Cerebellar nuclear complex (tissue), 1 donor: ENCODE results near the gene HCLS1.
"Not testable (repeated sequence)": the region's sequence is repeated elsewhere in the genome, so short reads cannot be mapped to it uniquely, and the experiment has no call there.

Source experiments
- DNase-seq, 2 experiments: peaks; one replicate each; lab custom pipeline; 2025; lab: John Stamatoyannopoulos, UW

The HCLS1 gene

GRCh38 chr3:121654493-121655385 lies 6.0 kb downstream of the HCLS1 start:
- no peak for DNase-seq

- DNase-seq: no peak
These were observed 9.0 kb downstream of the HCLS1 start for GRCh38 chr3:121651684-121652083.

GRCh38 chr3:121649645-121650044 lies 11.1 kb downstream of the HCLS1 start:
- DNase-seq: no peak

DNA sequence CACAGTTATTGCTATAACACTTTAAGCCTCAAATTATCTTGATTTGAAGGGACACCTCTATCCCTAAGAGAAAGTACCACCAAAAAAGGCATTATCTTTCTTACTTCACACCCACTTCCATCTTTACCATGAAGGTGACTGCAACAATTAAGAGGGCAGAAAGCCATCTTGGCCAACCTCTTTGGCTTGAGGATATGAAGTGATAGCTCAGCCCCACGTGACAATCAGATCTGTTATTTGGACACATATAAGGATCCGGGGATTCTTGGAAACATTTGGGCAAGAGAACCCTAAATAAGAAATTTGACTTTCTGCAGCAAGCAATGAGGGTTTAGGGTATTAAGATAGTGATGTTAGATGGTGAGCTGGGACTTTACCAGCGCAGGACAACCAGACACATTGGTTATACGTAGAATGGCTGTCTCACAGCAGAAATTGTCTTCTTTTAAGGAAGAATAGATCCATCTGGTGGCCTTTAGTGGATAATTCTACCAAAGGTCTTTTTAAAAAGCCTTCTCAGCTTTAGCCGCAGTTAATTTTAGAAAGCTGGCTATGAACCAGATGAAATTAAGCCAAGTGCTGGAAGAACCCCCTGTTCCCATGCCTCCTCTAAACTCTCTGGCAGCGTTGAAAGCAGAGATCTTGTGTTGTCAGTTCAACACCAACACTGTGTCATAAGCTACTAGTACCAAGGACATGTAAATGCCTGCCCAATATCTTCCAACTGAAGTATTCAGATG lies 12.3 kb downstream of the HCLS1 start:
- no peak for DNase-seq

GRCh38 chr3:121645054-121645453 lies 15.6 kb downstream of the HCLS1 start:
- DNase-seq: no peak

DNA sequence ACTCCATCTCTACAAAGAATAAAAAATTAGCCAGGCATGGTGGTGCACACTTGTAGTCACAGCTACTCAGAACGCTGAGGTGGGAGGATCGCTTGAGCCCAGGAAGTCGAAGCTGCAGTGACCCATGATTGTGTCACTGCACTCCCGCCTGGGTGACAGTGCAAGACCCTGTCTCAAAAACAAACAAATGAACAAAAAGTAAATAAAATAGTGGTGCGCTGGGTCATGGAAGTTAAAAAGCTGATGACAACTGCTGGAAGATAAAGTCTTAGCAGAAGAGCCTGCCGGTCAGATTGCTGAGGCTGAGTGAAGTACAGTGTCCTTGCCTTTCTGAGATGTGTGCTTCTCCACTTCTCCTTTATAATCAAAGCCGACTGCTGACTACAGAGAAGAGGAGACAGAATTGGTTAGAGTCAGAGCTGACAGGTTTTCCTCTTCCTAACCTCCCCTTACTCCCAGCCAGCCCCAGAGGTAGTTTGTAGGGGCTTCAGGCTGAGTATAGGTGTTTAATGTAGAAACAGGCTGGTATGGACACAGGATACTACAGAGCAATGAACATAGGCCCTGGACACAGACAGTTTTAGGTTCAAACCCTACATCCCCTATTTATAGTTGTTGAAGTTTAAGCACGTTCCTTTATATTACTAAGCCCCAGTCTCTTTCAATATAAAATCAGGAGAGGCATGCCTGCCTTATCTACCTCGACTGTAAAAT lies 17.9 kb downstream of the HCLS1 start:
- DNase-seq: no peak

DNA sequence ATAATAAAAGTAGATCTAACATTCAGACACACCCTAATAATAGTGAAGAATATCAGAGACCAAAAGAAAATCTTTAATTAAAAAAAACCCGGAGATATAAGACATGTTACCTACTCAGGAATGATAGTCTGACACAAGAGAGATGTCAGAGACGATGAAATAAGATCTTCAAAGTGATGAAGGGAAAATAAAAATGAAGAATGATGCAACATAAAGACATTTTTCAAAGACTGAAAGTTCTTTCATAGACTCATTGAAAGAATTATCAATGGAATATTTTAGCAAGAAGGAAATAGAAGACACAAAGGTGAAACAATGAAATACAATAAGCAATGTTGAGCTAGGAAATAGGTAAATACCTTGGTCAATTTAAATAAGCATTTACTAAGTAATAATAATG lies 19.6 kb downstream of the HCLS1 start:
- no peak for DNase-seq

DNA sequence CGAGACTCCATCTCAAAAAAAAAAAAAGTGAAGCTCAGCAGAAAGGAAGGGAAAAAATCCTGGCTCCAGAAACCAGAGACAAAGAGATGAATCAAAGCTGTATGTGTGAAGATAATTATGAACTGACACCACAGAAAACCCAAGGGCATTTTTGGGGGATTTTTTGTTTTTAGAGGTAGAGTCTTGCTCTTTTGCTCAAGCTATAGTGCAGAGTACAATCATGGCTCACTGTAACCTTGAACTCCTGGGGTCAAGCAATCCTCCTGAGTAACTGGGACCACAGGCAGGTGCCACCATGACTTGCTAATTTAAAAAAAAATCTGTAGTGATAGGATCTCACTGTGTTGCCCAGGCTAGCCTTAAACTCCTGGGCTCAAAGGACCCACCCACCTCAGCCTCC lies 22.8 kb downstream of the HCLS1 start:
- no peak for DNase-seq

- no peak for DNase-seq
These were observed 30.3 kb downstream of the HCLS1 start for GRCh38 chr3:121630355-121630754.

DNA sequence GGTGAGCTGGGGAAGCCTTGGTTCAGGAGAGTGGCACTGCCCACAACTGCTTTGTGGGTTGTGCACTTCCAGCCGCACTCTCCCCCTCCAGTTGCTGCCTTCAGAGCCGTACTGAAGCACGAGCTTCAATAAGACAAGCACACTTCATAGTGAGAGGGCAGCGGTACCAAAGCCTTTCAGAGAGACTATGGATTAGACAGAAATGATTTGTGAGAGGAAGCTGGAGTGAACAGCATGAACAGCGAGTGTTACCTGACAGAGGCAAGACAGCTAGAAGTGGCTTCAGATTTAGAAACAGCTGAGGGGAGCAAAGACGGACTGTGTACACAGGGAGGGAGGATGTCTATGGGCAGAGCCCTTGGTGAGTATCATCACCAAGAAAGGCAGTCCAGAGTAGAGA lies 31.1 kb downstream of the HCLS1 start:
- no peak for DNase-seq

- DNase-seq: no peak
These were observed 33.1 kb downstream of the HCLS1 start for GRCh38 chr3:121627622-121628021.

DNA sequence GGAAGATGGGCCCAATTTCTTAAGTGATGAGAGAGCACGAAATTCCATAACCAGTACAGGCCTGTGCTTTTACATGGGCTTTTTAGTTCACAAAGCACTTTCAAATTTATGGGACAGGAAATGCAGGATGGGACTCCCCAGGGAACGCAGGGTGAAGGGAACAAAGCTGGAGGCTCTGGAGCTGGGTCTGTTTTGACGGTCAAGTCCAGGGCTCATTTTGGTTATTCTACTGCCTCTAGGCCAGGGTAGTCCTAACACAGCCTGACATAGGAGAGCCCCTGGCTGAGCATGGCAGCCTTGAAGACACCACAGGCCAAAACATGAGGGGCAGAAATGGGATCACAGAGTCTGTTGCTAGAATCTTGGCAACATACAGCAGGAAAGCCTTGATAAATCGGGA lies 33.5 kb downstream of the HCLS1 start:
- DNase-seq: no peak

DNA sequence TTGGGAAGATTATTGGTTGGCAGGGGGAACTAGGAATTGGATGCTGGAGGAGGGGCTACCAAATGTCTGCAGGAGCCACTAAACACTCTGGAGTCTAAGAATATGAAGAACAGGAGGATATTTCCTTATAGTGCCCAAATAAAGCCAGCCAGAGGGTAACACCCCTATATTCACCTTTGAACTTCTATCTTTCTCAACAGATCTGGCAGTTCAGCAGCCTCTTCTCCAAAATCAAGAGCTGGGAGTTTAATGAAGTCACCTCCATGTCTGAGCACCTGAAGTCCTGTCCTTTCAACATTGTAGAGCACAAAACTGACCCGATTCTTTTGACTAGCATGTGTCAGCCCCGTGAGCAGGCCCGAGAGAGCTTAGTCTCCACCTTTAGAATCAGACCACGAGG lies 34.2 kb downstream of the HCLS1 start:
- no peak for DNase-seq

DNA sequence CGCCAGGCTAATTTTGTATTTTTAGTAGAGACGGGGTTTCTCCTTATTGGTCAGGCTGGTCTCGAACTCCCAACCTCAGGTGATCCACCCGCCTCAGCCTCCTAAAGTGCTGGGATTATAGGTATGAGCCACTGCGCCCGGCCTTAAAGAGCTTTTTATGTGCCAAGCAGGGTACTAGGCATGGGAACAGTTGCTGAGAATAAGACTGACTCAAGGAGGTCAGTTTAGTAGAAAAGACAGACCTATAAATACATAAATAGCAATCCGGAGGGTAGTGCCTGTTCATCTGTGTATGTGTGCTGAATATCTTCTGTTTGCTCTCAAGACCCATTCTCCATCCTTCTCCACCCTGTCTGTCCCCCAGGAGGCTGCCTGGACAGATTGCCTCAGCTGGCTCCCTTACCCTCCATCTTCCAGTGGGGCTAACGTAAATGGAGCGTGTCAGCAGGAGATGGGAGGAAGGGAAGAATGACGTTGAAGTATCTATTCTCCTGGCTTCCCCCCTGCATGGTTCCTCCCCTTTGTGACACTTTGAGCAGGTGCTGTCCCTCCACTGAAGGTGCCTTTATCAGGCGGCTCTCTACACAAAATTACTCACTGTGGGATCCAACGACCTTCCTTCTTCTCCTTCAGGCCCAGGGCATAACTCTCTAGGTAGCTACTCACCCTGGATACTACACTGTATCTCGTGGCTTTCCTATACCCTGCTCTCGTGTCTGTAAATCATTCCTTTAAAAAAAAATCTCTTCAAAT lies 36.4 kb downstream of the HCLS1 start:
- DNase-seq: no peak

DNA sequence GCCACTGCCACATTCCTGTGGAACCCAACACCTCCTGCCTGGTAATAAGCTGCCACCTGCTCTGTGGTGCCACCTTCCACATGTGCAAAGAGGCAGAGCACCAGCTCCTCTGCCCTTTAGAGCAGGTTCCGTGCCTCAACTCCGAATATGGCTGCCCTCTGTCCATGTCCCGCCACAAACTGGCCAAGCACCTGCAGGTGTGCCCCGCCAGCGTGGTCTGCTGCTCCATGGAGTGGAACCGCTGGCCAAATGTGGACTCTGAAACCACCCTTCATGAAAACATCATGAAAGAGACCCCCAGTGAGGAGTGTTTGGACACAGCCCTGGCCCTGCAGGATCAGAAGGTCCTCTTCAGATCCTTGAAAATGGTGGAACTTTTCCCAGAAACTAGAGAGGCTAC lies 39.2 kb downstream of the HCLS1 start:
- DNase-seq: no peak

- DNase-seq: no peak
These were observed 41.0 kb downstream of the HCLS1 start for GRCh38 chr3:121619691-121620090.

GRCh38 chr3:121606106-121606505 lies 54.6 kb downstream of the HCLS1 start:
- no peak for DNase-seq

- DNase-seq: no peak
These were observed 55.9 kb downstream of the HCLS1 start for GRCh38 chr3:121604759-121605158.

DNA sequence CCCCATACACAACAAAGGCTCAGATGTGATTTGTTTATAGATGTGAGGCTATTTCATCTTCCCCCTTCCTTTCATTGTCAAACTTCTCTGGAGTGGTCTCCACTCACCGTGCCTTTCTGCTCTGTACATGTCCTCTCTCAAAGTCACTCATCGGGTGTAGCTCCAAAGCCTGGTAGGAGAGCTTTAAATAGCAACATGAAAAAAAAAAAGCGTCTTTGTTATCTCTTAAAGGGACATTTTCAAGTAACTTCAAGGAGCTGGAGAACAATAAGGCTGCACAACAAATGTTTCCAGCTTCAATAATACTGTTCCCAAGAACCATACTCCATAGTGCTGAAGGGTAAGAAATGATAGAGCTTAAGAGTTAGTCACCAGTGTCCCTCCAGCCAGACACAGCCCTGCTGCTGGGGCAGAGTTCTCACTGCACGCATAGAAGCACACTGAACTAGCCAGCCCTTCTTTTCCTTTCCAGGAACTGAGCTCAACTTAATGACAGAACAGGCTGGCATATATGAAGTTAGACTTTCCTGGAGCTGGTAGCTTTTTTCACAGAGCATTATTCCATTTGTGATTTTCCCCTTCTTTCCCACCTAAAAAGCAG lies 59.4 kb downstream of the HCLS1 start:
- DNase-seq: no peak

DNA sequence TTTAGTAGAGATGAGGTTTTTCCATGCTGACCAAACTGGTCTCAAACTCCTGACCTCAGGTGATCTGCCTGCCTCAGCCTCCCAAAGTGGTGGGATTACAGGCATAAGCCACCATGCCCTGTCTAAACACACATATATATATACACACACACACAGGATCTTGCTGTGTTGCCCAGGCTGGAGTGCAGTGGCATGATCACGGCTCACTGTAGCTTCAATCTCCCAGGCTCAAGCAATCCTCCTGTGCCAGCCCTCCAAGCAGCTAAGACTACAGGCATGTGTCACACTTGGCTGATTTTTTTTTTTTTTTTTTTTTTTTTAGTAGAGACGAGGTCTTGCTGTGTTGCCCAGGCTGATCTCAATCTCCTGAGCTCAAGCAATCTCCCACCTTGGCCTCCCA lies 60.8 kb downstream of the HCLS1 start:
- not testable (repeated sequence) for DNase-seq

DNA sequence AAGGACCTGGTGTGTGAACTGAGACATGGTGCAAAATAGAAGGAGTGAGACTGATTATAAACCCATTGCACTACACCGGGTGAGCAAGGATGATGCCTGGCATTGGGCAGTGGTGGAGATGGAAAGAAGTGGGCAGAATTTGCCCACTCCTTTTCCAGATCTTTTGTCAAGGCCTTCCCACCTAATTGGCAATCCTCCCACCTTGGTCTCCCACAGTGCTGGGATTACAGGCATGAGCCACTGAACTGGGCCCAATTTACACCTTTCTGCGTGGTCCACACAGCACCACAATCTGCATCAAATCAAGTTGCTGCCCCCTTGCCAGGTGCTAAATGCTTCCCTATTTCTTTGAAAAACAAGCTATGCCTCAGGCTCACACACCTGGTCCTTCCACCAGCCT lies 62.1 kb downstream of the HCLS1 start:
- DNase-seq: no peak
